Stimulated activated CD8-positive, alpha-beta memory T cell treated with anti-CD3 and anti-CD28 coated beads, Interleukin-4, amount 100 ng/mL, for 1 hour (primary cell): ENCODE data around the gene RAB3IP.
"Not testable (repeated sequence)": the region's sequence is repeated elsewhere in the genome, so short reads cannot be mapped to it uniquely, and the experiment has no call there.

Experiments
- DNase-seq, 2 donors: peaks; one replicate each; pipeline ENCODE4 v3.0.0-alpha.2; 2020; ENCODE audit warnings: low read depth in 2 of 2, low spot score in 1 of 2

Gene RAB3IP

GRCh38 chr12:69756088-69756755, 17.6 kb downstream of the RAB3IP start:
- no peak for DNase-seq

DNA sequence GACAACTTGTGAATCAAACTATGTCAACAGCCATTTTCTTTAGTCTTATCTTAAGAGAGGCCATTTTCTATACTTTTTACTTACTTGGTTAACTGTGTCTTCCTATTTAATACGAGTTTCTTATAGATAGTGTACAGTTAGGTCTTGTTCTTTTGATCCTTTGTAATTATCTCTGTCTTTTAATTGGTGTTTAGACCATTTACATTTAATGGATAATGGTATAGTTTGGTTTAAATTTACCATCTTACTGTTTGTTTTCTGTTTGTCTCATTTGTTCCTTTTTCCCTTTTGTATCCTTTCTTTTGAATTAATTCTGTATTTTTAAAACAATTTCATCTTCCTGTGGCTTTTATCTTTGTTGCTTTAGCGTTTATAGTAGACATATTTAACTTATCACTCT, 19.4 kb downstream of the RAB3IP start:
- DNase-seq: no peak

DNA sequence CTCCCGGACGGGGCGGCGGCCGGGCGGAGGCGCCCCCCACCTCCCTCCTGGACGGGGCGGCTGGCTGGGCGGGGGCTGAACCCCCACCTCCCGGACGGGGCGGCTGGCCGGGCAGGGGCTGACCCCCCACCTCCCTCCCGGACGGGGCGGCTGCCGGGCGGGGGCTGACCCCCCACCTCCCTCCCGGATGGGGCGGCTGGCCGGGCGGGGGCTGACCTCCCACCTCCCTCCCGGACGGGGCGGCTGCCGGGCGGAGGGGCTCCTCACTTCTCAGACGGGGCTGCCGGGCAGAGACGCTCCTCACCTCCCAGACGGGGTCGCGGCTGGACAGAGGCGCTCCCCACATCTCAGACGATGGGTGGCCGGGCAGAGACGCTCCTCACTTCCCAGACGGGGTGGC, 20.9 kb downstream of the RAB3IP start:
- not testable (repeated sequence) for DNase-seq

- DNase-seq: no peak
Observed at GRCh38 chr12:69765515-69765914, 26.9 kb downstream of the RAB3IP start.

DNA sequence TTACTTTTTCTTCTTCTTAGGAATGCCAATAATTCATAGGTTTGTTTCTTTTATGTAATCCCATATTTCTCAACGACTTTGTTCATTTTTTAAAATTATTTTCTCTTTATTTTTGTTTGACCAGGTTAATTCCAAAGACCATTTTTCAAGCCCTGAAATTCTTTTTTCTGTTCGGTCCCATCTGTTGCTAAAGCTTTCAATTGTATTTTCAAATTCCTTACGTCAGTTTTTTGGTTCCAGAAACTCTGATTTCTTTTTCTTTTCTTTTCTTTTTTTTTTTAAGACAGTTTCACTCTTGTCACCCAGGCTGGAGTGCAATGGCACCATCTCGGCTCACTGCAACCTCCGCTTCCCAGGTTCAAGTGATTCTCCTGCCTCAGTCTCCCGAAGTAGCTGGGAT, 27.6 kb downstream of the RAB3IP start:
- DNase-seq: no peak

DNA sequence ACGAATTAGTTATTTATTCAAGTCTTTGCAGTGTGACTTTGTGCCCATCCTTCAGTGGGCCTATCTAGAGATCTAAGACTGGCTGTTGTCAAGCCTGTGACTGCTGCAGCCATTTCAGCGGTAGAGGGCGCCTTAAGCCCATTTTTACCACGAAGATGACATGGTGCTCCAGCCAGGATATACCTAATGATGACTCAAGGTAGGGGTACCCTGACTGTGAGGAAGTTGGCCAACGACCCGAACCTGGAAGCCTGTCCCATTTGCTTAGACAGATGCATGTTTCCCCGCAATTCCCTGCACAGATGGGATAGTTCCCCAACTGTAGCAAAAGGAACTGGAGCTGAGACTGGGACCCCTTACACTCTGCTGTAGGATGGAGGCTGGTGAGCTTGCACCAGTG, 41.3 kb downstream of the RAB3IP start:
- no peak for DNase-seq

- no peak for DNase-seq
Observed at GRCh38 chr12:69783365-69783764, 44.7 kb downstream of the RAB3IP start.

- DNase-seq: no peak
Observed at GRCh38 chr12:69789351-69789750, 50.7 kb downstream of the RAB3IP start.

- DNase-seq: no peak
Observed at GRCh38 chr12:69792533-69792932, 53.9 kb downstream of the RAB3IP start.

DNA sequence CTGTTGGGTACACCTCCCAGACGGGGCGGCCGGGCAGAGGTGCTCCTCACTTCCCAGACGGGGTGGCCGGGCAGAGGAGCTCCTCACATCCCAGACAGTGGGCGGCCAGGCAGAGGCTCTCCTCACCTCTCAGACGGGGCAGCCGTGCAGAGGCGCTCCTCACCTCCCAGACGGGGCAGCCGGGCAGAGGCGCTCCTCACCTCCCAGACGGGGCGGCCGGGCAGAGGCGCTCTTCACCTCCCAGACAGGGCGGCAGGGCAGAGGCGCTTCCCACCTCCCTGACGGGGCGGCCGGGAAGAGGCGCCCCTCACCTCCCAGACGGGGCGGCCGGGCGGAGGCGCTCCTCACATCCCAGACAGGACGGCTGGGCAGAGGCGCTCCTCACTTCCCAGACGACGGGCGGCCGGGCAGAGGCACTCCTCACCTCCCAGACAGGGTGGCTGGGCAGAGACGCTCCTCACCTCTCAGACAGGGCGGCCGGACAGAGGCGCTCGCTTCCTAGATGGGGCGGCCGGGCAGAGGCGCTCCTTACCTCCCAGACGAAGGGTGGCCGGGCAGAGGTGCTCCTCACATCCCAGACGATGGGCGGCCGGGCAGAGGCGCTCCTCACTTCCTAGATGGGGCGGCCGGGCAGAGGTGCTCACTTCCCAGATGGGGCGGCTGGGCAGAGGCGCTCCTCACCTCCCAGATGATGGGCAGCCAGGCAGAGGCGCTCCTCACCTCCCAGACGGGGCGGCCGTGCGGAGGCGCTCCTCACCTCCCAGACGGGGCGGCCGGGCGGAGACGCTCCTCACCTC, 68.6 kb downstream of the RAB3IP start:
- DNase-seq: not testable (repeated sequence)

DNA sequence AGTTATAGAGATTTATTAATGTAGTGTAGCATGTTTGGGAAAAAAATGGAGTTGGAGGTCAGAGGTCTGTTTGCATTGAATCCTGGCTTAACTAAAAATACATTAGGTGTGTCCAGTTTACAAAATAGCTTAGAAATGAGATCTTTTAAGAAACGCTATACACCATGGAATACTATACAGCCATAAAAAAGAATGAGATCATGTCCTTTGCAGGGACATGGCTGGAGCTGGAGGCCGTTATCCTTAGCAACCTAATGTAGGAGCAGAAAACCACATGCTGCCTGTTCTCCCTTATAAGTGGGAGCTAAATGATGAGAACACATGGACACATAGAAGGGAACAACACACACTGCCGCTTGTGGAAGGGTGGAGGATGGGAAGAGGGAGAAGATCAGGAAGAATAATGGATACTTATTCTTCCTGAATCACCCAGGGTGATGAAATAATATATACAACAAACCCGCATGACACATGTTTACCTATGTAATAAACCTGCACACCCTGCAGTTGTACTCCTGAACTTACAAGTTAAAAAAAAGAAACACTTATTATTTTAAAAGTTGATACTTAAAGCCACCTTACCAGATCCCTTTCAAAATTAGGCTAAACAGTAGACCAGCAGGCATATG, 72.3 kb downstream of the RAB3IP start:
- no peak for DNase-seq

DNA sequence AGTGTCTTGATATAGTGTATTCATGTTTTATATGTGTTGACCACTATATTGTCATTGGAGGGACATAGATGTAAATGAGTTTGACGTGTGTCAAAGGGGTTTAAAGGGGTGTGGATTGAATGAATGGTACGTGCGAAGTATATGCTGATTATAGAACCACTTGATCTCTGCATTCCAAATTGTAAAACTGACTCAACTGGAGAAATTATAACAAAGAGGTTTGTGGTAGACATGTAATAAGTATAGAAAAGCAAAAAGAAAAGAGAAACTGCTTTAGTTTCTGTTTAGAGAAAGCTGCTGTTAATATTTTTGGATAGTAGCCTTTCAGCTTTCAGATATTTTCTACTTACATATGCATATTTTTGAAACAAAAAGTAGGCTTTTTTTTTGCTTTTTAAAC, 77.4 kb downstream of the RAB3IP start:
- DNase-seq: no peak

GRCh38 chr12:69821032-69821455, 82.4 kb downstream of the RAB3IP start:
- DNase-seq: no peak

DNA sequence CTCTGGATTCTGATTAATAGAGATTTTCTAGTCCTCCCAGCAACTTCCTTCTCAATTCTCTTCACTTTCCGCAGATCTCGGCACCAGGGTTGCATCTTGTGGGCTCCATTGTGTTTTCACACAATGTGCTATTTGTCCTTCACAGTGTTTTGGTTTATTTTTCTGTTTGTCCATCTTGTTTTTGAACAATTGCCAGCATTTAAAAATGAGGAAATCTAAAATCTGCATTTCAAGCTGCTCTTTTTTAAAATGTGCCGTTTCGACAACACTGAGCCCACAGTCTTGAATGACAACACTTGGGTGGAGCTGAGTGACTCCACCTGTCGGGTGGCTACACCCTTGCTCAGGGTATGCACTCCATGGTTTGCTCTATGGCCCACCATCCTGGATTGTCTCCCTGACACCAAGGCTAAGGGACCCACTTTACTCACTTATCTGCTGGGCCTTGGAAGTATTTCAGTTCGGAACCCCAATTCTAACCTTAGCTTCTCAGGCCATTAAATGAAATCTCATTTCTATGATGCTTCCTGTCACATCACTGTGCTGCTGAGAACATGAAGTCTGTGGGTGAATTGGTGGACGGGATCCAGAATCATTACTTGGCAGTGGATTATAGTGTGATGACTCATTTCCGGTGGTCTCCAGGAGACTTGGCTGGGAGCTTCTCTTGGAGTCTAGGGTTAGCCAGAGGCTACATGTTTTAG, 82.9 kb downstream of the RAB3IP start:
- DNase-seq: no peak

- DNase-seq: no peak
Observed at GRCh38 chr12:69822201-69822860, 83.7 kb downstream of the RAB3IP start.

DNA sequence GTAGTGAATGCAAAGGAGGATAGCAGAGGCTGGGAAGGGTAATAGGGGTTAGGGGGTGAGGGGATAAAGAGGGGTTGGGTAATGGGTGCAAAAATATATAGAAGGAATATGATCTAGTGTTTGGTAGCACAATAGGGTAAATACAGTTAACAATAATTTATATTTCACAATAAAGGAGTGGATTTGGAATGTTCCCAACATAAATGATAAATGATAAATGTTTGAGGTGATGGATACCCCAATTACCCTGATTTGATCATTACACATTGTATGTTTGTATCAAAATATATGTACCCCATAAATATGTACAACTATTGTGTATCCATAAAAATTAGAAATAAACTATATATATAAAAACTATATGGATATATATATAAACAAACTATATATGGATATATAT, 85.4 kb downstream of the RAB3IP start:
- no peak for DNase-seq

GRCh38 chr12:69824966-69825560, 86.4 kb downstream of the RAB3IP start, which contains the start of gene MYRFL:
MYRFL (plus strand) TSS chr12:69825227; CDS start chr12:69825518, 291 bp downstream.
- no peak for DNase-seq

DNA sequence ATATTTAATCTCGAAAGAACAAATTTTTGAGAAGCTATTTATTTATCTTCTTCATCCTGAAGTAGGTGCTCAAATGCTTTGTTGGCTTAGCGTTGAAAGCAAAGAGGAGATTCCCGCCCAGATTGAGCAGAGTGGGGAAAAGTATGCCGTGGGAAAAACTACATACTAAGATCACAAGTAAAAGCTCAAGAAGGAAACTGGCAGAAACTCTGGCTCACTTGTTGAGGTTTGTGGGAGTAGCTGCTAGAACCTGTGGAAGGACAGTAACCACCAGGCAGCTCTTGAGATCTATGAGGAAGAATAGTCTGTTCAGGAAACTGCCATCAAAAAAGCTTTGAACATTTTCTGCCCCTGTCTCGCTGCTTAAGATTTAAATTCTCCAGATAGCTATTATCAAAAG, 90.2 kb downstream of the RAB3IP start:
- no peak for DNase-seq

- DNase-seq: no peak
Observed at GRCh38 chr12:69833696-69834095, 95.0 kb downstream of the RAB3IP start.

GRCh38 chr12:69834147-69834546, 95.5 kb downstream of the RAB3IP start:
- no peak for DNase-seq

GRCh38 chr12:69834576-69834975, 95.9 kb downstream of the RAB3IP start:
- no peak for DNase-seq
